Measurements from ENCODE around the gene UBE3A.

- no peak for TF ChIP-seq CTCF (IDR thresholded peaks at IDR 0.05; ENCODE audit: low read length)
- no peak for TF ChIP-seq EZH2 (IDR thresholded peaks at IDR 0.05; ENCODE audit: borderline replicate concordance, low read length)
These were observed 35.4 kb upstream of the UBE3A start for GRCh38 chr15:25474251-25474650.
